GM19193 (cell line): ENCODE data around the gene ADAMTSL4.

Source experiments
- POLR2A ChIP-seq: IDR thresholded peaks from 4 replicates; pipeline ENCODE4 v1.6.1; 2011; ENCODE audit not compliant: insufficient read depth, insufficient read length; ENCODE audit errors: extremely low read depth

ADAMTSL4 gene

GRCh38 chr1:150528196-150528595 lies 21.0 kb upstream of the ADAMTSL4 start:
- no peak for TF ChIP-seq POLR2A

DNA sequence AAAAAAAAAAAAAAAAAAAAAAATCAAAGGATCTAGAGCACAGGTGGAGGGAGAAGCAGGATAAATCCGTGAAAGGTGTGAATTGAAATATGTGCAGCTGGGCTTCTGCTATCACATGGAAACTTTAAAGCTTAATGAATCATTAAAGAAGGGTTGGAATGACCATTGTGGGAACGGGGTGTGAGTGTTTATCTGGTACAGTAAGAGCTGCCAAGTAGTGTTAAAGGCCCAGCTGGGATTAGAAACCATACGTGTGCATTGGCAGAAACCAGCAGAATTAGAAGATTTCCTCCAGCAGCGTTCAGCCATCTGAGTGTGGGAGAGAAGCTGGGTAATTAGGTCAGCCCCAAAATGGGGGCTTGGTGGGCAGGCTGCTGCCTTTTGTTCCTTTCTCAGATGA lies 20.2 kb upstream of the ADAMTSL4 start:
- TF ChIP-seq POLR2A, result no peak

GRCh38 chr1:150530491-150531159 lies 18.6 kb upstream of the ADAMTSL4 start:
- TF ChIP-seq POLR2A, result no peak

DNA sequence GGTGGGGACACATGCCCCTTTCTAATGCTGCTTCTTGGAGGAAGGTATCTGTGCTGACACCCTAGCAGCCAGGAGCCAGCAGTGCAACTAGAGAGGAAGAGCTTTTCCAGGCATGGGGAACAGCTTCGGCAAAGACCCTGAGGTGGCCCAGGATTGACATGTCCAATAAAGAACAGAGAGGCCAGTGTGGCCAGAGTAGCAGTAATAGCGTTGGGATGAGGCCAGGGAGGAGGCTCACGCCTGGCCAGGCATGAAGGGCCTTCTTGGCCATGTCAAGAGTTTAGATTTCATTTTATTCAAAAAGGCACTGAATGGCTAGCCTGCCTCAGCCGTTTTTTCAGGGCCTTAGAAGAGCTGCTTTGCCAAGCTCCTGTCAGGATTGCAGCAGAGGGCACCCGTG lies 16.3 kb upstream of the ADAMTSL4 start:
- no peak for TF ChIP-seq POLR2A

DNA sequence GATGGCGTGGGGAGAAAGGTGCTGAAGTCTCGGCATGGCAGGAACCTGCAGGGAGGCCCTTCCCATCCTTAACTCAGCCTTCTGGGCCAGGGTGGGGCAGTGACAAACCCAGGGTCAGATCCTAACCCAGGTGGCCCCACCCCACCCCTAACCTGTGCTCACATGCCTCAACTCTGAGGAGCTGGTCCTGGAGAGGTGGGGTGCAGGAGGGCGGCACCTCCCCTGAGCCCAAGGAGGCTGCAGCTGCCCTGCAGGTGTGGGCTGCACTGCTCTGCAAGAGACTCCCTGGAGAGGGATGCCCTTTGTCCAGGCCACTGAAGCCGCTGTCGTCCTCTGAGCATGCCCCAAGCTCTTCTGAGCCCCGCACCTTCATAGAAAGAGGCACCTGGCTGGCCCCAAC lies 15.2 kb upstream of the ADAMTSL4 start:
- TF ChIP-seq POLR2A, result no peak

DNA sequence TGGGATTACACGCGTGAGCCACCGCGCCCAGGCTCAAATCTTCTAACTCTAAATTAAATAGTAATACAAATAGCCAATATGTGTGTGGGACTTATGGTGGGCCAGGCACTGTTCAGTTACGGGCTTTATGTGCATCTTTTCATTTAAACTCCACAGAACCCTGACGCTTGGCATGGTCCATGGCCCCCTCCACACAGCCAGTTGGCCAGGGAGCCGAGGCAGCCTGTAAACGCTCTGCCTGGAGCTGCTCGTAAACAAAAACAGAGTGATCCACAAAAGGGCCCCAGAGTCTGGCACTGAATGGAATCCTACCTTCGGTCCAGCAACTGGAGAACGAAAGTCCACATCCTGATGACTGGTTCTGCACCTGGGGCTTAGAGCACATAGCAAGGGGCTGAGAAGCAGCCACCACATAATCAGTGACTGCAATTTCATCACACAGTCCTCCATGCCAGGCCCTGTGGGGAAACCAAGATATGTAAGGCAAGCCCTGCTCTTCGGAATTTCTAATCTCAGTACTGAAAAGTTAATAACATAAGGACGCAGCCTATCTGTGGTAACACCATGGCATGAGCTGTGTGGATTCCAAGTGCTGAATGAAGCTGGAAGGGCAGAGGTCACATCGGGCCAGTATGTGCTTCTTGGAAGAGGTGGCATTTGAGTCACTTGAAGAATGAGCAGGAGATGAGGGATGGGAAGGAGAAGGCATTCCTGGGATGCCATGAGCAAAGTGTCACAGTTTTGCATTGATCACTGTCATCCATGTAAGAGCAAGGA lies 13.5 kb upstream of the ADAMTSL4 start:
- no peak for TF ChIP-seq POLR2A

DNA sequence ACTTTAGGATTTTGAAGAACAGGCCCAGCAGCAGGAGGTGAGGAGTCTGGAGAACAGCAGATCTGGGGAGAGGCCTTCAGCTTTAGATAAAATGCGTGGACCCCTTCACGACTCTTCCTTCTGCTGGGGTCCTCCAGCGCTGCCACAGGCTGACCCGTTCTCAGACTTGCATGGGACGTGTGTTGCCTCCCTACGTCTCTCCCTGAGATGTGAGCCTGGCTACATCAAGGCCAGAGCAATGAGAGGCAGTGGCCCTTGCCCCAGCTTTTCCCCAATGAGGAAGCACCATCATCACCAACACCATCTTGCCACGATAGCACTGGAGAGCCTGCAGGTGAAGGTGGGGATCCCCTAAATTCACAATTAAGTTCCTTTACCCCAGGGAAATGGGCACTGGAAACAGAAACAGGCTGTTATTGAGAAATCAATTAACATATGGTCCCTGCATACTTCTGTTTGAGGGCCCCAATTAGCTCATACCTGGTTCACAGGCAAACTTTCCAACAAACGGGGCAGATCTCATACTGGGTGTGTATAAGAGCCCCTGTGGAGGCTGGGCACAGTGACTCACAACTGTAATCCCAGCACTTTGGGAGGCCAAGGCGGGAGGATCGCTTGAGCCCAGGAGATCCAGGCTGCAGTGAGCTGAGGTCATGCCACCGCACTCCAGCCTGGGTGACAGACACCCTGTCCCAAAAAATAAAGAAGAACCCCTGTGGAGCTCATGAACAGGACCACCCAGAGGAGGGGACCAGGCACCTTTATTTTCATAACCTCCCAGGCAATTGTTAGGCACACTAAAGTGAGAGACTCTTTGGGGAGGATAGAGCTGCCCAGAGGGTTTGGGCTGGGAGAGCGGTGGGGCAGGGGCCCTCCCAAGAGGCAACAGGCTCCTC lies 12.1 kb upstream of the ADAMTSL4 start:
- TF ChIP-seq POLR2A, result no peak

GRCh38 chr1:150537732-150538684 lies 11.2 kb upstream of the ADAMTSL4 start:
- TF ChIP-seq POLR2A, result no peak

- no peak for TF ChIP-seq POLR2A
Measured at GRCh38 chr1:150543500-150544143, 5.6 kb upstream of the ADAMTSL4 start.

GRCh38 chr1:150544204-150544603 lies 5.0 kb upstream of the ADAMTSL4 start:
- no peak for TF ChIP-seq POLR2A

DNA sequence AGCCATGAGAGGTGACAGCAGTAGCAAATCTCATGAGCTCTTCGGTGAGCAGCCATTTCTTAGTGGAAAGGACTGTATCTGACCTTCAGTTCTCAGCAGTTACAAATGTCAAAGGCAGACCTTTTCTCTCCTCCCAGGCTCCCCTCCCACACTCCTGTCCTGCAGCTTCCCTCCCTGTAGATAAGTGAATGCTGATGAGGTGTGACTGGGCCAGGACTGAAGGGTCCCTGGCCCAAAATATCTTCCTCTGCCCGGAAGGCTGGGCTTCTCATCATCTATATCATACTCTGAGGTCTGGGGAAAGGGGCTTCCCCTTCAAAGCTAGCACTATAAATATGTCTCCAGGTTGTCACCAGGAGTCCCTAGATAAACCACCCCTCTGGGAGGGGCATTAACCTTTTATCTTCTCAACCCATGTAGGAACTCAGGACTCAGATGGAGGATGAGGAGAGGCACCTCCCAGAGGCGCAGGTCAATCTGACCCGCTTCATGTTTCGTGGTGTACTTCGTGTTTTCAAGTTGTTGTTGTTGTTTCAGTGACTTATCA lies 3.6 kb upstream of the ADAMTSL4 start:
- no peak for TF ChIP-seq POLR2A

- TF ChIP-seq POLR2A, result no peak
Measured at GRCh38 chr1:150546294-150546937, 2.8 kb upstream of the ADAMTSL4 start.

DNA sequence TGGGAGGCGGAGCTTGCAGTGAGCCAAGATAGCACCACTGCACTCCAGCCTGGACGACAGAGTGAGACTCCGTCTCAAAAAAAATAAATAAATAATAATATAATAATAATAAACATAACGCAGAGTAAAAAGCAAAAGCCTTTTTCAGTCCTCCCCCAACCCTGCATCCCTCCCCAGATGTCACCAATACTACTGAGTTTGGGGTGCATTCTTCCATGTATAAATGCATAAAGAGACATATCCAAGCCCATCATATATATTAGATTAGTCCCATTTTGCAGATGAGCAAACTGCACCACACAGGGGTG lies 930 bp upstream of the ADAMTSL4 start:
- no peak for TF ChIP-seq POLR2A
